Left forelimb (tissue), 1 donor: ENCODE data around the gene BLTP1.

Experiments used
- DNase-seq: peaks from one replicate; pipeline ENCODE4 v3.0.0-alpha.2; 2018; ENCODE audit warnings: low spot score

The BLTP1 gene

GRCh38 chr4:122172266-122172665, 20.1 kb downstream of the BLTP1 start:
- DNase-seq = no peak

- DNase-seq = no peak
These were observed 26.8 kb downstream of the BLTP1 start for GRCh38 chr4:122178961-122179360.

- DNase-seq = no peak
These were observed 43.6 kb downstream of the BLTP1 start for GRCh38 chr4:122195718-122196117.
